ENCODE measurements around the gene NDUFAF3. TPM values are rescaled to one million over a fixed set of nuclear protein-coding genes. Genes with fewer than 3 reads are reported as not detected.

NDUFAF3 gene
- polyA plus RNA-seq, 1 donor from 2014 or later = 188 TPM

GRCh38 chr3:49030321-49030720 lies 8.4 kb downstream of the NDUFAF3 start:
- no peaks in the 10 kb centered on the region for H3K9me3 Mint-ChIP-seq
- H3K36me3 Mint-ChIP-seq = peaks cover under 1% of the 10 kb centered on the region
- peak overlapping the region in 2 of 3 donors; percentile 79 to 98 for H3K27ac Mint-ChIP-seq
- peaks cover 13 to 30% (median 17%) of the 10 kb centered on the region in 3 donors for H3K4me1 Mint-ChIP-seq
- H3K27me3 Mint-ChIP-seq = no peaks in the 10 kb centered on the region
- H3K4me3 Mint-ChIP-seq = peak overlapping the region in 1 of 4 donors; percentile 9

GRCh38 chr3:49032646-49033304 lies 10.9 kb downstream of the NDUFAF3 start:
- H3K9me3 Mint-ChIP-seq = no peaks in the 10 kb centered on the region
- H3K4me1 Mint-ChIP-seq = peaks cover 7 to 14% (median 14%) of the 10 kb centered on the region in 3 donors
- H3K27me3 Mint-ChIP-seq = no peaks in the 10 kb centered on the region
- H3K27ac Mint-ChIP-seq = no peak overlapping the region
- H3K36me3 Mint-ChIP-seq = peaks cover 3% of the 10 kb centered on the region
- no peak overlapping the region for H3K4me3 Mint-ChIP-seq

- peaks cover 3% of the 10 kb centered on the region for H3K36me3 Mint-ChIP-seq
- no peaks in the 10 kb centered on the region for H3K9me3 Mint-ChIP-seq
- H3K4me1 Mint-ChIP-seq = peaks cover 0 to 2% (median under 1%) of the 10 kb centered on the region in 3 donors
- no peaks in the 10 kb centered on the region for H3K27me3 Mint-ChIP-seq
- H3K4me3 Mint-ChIP-seq = no peak overlapping the region
- H3K27ac Mint-ChIP-seq = peak overlapping the region in 1 of 3 donors; percentile 31
Observed at GRCh38 chr3:49034650-49035049, 12.7 kb downstream of the NDUFAF3 start.

DNA sequence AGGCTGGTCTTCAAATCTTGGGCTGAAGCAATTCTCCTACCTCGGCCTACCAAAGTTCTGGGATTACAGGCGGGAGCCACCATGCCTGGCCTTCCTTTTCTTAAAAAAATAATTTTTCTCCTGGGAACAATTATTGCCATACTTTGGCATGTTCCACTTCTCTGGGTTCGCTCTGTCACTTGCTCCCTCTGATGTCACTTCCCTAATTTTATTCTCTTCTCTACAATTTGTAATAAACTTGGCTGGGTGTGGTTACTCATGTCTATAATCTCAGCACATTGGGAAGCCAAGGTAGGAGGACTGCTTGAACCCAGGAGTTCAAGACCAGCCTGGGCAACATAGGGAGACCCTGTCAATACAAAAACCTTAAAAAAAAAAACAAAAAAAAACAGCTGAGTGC lies 13.4 kb downstream of the NDUFAF3 start:
- Mint-ChIP-seq H3K36me3 (peaks cover 3% of the 10 kb centered on the region), H3K4me1 (peaks cover 0 to 2% (median 0%) of the 10 kb centered on the region in 3 donors), H3K27me3 (no peaks in the 10 kb centered on the region), H3K9me3 (no peaks in the 10 kb centered on the region), H3K4me3 (no peak overlapping the region), H3K27ac (no peak overlapping the region)

- no peaks in the 10 kb centered on the region for H3K27me3 Mint-ChIP-seq
- H3K9me3 Mint-ChIP-seq = no peaks in the 10 kb centered on the region
- peaks cover 6% of the 10 kb centered on the region for H3K36me3 Mint-ChIP-seq
- peaks cover 3 to 8% (median 5%) of the 10 kb centered on the region in 3 donors for H3K4me1 Mint-ChIP-seq
- H3K27ac Mint-ChIP-seq = peak overlapping the region in 1 of 3 donors; percentile 32
- no peak overlapping the region for H3K4me3 Mint-ChIP-seq
Observed at GRCh38 chr3:49053543-49053942, 31.6 kb downstream of the NDUFAF3 start.

DNA sequence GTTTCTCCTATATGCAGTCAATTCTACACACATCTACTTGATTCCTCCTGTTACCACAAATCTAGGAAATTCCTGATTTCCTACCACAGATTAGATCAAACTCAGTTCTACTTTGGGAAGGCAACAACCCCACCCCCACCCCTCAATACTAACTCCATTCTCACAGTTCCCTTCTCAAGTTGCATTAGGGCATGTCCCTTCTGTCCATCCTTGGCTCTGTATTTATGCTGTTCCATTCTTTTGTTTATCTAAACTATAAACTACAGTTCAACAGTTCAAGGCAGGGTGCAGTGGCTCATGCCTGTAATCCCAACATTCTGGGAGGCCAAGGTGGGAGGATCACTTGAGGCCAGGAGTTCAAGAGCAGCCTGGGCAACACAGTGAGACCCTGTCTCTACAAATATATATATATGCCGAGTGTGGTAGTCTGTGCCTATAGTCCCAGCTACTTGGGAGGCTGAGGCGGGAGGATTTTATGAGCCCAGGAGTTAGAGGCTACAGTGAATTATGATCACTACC lies 32.5 kb downstream of the NDUFAF3 start:
- H3K9me3 Mint-ChIP-seq = no peaks in the 10 kb centered on the region
- peaks cover 6% of the 10 kb centered on the region for H3K36me3 Mint-ChIP-seq
- H3K4me1 Mint-ChIP-seq = peaks cover 3 to 8% (median 5%) of the 10 kb centered on the region in 3 donors
- H3K27ac Mint-ChIP-seq = peak overlapping the region in 2 of 3 donors; percentile 32 to 57
- H3K4me3 Mint-ChIP-seq = no peak overlapping the region
- no peaks in the 10 kb centered on the region for H3K27me3 Mint-ChIP-seq

DNA sequence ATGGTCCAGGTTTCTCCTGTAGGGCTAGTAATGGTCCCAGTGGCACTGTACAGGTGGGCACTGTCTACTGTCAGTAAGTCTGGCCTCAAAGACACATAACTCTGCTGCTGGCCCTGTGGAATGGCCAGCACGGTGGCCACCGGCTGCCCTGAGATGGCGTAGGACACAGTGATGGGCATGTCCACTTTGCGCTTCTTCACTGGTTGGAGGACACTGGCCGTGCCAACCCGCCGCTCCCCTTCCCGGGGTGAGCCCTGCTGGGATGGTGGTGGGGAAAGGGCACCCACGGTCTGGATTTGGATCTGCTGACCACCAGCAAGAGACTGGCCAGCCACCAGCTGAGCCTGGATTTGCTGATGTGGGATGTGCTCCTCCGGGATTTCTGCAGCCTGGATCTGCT lies 35.3 kb downstream of the NDUFAF3 start:
- Mint-ChIP-seq H3K36me3 (no peaks in the 10 kb centered on the region), H3K27me3 (no peaks in the 10 kb centered on the region)

DNA sequence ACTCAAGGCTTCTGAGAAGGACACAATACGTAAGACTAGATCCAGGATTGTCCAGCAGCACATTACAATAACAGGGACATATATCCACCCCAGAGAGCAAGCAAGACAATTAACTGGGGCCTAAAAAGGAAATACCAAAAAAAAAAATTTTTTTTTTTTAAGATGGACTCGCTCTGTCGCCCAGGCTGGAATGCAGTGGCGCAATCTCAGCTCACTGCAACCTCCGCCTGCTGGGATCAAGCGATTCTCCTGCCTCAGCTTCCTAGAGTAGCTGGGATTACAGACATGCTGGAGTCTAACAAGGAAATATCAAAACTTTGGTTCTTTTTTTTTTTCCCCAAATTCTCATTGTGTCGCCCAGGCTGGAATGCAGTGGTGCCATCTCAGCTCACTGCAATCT lies 36.1 kb downstream of the NDUFAF3 start:
- H3K9me3 Mint-ChIP-seq = no peaks in the 10 kb centered on the region
- H3K36me3 Mint-ChIP-seq = no peaks in the 10 kb centered on the region
- H3K4me3 Mint-ChIP-seq = no peak overlapping the region
- H3K4me1 Mint-ChIP-seq = peaks cover 0 to 3% (median 2%) of the 10 kb centered on the region in 3 donors
- H3K27ac Mint-ChIP-seq = no peak overlapping the region
- H3K27me3 Mint-ChIP-seq = no peaks in the 10 kb centered on the region

More for the DNA sequence above, 35.3 kb downstream of the NDUFAF3 start:
- no peak overlapping the region for H3K4me3 Mint-ChIP-seq
- H3K9me3 Mint-ChIP-seq = no peaks in the 10 kb centered on the region
- peaks cover 0 to 4% (median 3%) of the 10 kb centered on the region in 3 donors for H3K4me1 Mint-ChIP-seq
- no peak overlapping the region for H3K27ac Mint-ChIP-seq

Other genes starting within 250 kb of the NDUFAF3 start
- gene PRKAR2A, start 174.2 kb upstream of the NDUFAF3 start, polyA plus RNA-seq = 10.0 TPM
- gene SLC25A20, start 123.2 kb upstream of the NDUFAF3 start, polyA plus RNA-seq = 13.7 TPM
- gene ARIH2, start 103.3 kb upstream of the NDUFAF3 start, polyA plus RNA-seq = 88.4 TPM
- gene P4HTM, start 31.9 kb upstream of the NDUFAF3 start, polyA plus RNA-seq = 20.4 TPM
- gene WDR6, start 14.7 kb upstream of the NDUFAF3 start, polyA plus RNA-seq = 81.4 TPM
- 25.4 TPM for gene DALRD3, start 3.5 kb upstream of the NDUFAF3 start, polyA plus RNA-seq
- 96.7 TPM for gene IMPDH2, start 7.3 kb downstream of the NDUFAF3 start, polyA plus RNA-seq
- gene QRICH1, start 72.0 kb downstream of the NDUFAF3 start, polyA plus RNA-seq = 23.6 TPM
- gene QARS1, start 82.6 kb downstream of the NDUFAF3 start, polyA plus RNA-seq = 117 TPM
- 23.5 TPM for gene USP19, start 98.7 kb downstream of the NDUFAF3 start, polyA plus RNA-seq
- gene LAMB2, start 110.9 kb downstream of the NDUFAF3 start, polyA plus RNA-seq = not detected
- 1.7 TPM for gene CCDC71, start 144.2 kb downstream of the NDUFAF3 start, polyA plus RNA-seq
- gene KLHDC8B, start 149.5 kb downstream of the NDUFAF3 start, polyA plus RNA-seq = 0.54 TPM